A549 treated with Mapracorat at 1 μM for 4 hours (cell line): ENCODE measurements around the gene KNTC1. TPM values are rescaled to one million over a fixed set of nuclear protein-coding genes. Genes with fewer than 3 reads are reported as not detected.

Experiments used
- total RNA-seq: library from RNA; stranded (reverse); fragments of 200-300 nt; extraction: Qiagen RNA extraction; gene quantifications from 5 replicates; pipeline ENCODE4 v1.2.3, GENCODE V29; 2022

The KNTC1 gene
- total RNA-seq, result 20.4 to 24.6 TPM (median 22.8 TPM) in 5 replicates

GRCh38 chr12:122526683-122527477 is at the start of gene KNTC1, which contains the start of gene RSRC2:
KNTC1 (plus strand) TSS chr12:122527249; CDS start chr12:122530064, 2,815 bp downstream.
RSRC2 (minus strand) TSS chr12:122526936; CDS start chr12:122526853, 83 bp downstream.

GRCh38 chr12:122500685-122501488 is 26.2 kb upstream of the KNTC1 start, which contains the start of gene ZCCHC8:
ZCCHC8 (minus strand) TSS chr12:122500932; CDS start chr12:122500840, 92 bp downstream.

Other genes with a start within 250 kb of the KNTC1 start
- 31.5 to 40.8 TPM (median 36.6 TPM) in 5 replicates for gene CLIP1, start 104.6 kb upstream of the KNTC1 start, total RNA-seq
- gene ZCCHC8, start 26.3 kb upstream of the KNTC1 start, total RNA-seq, result 22.5 to 23.9 TPM (median 22.9 TPM) in 5 replicates
- 46.8 to 79.5 TPM (median 58.3 TPM) in 5 replicates for gene RSRC2, start 313 bp upstream of the KNTC1 start, total RNA-seq
- gene HCAR2, start 176.1 kb downstream of the KNTC1 start, total RNA-seq, result 0.07 to 0.11 TPM (median 0.09 TPM) in 4 of 5 replicates, not detected in the other
- 0.15 TPM in 1 of 5 replicates, not detected in the others for gene HCAR3, start 189.6 kb downstream of the KNTC1 start, total RNA-seq
- gene HCAR1, start 203.6 kb downstream of the KNTC1 start, total RNA-seq, result 0.02 to 0.06 TPM (median 0.05 TPM) in 3 of 5 replicates, not detected in the others
- gene DENR, start 225.6 kb downstream of the KNTC1 start, total RNA-seq, result 50.2 to 58.0 TPM (median 54.6 TPM) in 5 replicates
- 0.06 to 0.07 TPM in 2 of 5 replicates, not detected in the others for gene CCDC62, start 247.3 kb downstream of the KNTC1 start, total RNA-seq